H54 (cell line): Measurements from ENCODE around the gene CA10.

Experiments
- DNase-seq: peaks from one replicate; pipeline ENCODE4 v3.0.0; 2011; ENCODE audit warnings: low spot score, mixed read lengths; ENCODE audit not compliant: insufficient read length
- FAIRE-seq: peaks from 3 replicates; lab custom pipeline; 2011; peaks lifted over from hg19 to GRCh38; lab: Jason Lieb, UNC
- POLR2A ChIP-seq: IDR thresholded peaks from 2 replicates; pipeline ENCODE4 v1.6.1; 2011; ENCODE audit warnings: low read depth, mild to moderate bottlenecking, low read length

CA10 gene

GRCh38 chr17:52156576-52157570 lies 1.6 kb downstream of the CA10 start:
- no peak for TF ChIP-seq POLR2A
- no peak for FAIRE-seq

DNA sequence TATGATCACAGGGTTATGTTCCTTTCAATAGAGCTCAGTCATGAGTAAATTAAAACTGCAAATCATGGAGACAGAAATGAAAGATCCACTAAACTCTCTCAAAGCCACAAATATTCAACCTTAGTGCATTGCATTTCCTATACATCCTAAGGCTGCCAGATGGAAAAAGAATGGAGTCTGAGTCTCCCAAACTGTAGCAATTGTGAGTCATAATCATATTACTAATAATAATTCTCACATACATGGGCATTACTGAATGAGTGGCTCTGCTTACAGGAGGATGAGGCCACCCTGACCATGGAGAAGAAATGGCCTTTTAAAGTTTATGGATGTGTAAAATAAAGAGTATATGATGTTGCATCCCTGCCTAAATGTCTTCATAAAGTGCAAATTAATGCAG lies 3.2 kb downstream of the CA10 start:
- FAIRE-seq (no peak), DNase-seq (no peak)
- TF ChIP-seq POLR2A: no peak

More at GRCh38 chr17:52156576-52157570, 1.6 kb downstream of the CA10 start:
- DNase-seq: no peak

- DNase-seq (no peak), FAIRE-seq (no peak)
- TF ChIP-seq POLR2A: no peak
Observed at GRCh38 chr17:52154466-52154865, 4.0 kb downstream of the CA10 start.

GRCh38 chr17:52150935-52151334 lies 7.6 kb downstream of the CA10 start:
- FAIRE-seq (no peak), DNase-seq (no peak)
- no peak for TF ChIP-seq POLR2A

- no peak for FAIRE-seq
- no peak for DNase-seq
- TF ChIP-seq POLR2A: no peak
Observed at GRCh38 chr17:52149626-52150025, 8.9 kb downstream of the CA10 start.

DNA sequence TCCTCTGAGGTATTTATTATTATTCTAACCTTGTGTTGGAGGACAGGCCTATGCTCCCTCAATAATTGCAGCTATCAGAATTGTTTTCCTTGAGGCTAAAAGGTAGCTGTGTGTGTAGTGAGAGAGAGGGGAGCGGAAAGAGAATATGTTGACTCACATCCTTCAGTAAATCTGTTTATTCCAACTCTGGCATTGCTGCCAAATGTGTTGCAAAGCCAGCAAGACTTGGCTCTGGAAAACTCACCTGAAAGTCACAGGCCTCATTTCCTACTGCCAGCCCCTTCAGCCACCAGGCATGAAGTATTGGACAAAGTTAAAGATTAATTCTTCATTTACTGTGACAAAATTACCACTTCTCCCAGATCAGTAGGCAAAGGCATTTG lies 9.6 kb downstream of the CA10 start:
- FAIRE-seq (no peak), DNase-seq (no peak)
- no peak for TF ChIP-seq POLR2A

DNA sequence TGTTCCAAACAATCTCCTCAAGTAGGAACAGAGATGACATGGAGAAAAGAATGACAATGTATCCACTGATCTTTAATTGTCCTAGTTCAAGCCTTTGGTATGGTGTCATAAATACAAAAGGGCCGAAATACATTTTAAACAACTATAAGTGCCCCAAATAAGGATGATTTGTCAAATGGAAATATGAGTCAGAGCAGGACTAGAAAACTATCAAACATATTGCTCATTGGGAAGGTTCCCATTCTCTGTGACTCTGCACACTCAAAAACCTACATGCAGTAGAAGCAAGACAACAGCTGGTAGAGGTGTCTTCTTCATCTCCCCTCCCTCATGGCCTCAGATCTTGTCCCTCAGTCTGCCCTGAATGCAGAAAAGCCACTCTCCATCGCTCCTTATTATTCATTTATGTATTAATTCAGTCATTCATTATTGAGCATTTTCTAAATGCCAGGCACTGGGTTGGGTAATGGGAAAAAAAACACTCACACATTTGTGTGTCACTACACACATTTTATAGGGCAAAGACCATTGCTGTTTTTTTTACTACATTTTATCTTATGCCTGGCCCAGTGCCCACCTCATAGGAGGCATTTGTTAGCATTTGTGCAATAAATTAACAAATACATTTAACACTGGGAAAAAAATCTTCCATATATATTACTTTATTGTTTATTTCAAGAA lies 10.1 kb downstream of the CA10 start:
- FAIRE-seq (no peak), DNase-seq (no peak)
- no peak for TF ChIP-seq POLR2A

DNA sequence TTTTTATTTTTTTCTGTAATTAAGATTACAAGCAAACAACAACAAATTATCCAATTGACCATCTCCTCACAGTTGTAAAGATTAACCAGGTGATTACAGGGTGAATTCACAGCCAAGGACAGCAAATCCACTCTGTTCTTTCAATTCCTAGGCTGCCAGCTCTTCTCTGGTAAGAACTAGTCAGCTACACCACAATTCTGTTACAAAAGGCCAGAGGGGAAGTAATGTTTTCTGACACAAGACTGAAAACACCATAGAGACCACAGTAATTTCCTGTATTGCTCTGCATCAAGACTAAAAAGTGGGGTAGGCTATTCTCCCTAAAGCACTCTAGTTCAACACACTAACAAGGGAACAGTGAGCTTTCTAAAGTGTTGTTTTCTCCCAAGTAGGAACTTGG lies 10.6 kb downstream of the CA10 start:
- FAIRE-seq: no peak
- no peak for TF ChIP-seq POLR2A
- no peak for DNase-seq

- DNase-seq: no peak
- no peak for FAIRE-seq
- no peak for TF ChIP-seq POLR2A
Observed at GRCh38 chr17:52147431-52147830, 11.1 kb downstream of the CA10 start.

DNA sequence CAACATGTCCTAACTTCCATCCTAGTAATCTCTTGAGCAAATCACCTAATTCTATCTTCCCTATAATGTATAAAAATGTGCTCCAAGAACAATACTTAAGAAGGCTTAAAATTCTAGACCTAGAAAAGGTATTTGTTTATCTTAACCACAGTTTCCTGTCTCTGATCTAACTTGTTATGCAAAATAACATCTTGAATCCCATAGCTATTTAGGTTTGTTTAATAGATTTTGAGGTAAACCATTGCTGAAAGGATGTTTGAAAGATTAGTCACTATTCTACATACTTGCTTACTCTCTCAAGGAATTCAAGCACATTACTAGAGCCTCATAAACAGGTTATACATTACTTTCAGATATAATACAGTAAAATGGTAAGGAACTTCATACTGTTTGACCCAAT lies 13.0 kb downstream of the CA10 start:
- FAIRE-seq (no peak), DNase-seq (no peak)
- no peak for TF ChIP-seq POLR2A

- DNase-seq (no peak), FAIRE-seq (no peak)
- no peak for TF ChIP-seq POLR2A
Observed at GRCh38 chr17:52143542-52143941, 15.0 kb downstream of the CA10 start.

DNA sequence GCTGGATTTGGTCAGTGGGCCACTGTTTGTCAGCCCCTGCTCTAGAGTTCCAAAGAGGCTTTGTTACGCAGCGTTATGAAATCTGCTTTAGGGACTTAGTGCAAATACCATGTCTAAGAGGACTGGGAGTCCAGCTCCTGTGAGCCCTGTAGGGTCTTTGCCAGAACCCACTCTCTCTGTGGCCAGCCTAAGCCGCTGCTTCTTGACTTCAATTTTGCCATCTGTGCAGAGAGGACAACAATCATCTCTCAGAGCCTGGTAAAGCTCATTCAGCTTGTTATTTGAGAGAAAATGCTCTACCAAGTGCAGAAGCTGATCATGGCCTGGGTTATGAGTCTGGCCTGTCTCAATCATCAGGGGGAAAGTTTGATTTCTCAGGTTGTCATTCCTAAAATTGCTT lies 17.9 kb downstream of the CA10 start:
- DNase-seq: no peak
- FAIRE-seq: no peak
- no peak for TF ChIP-seq POLR2A

DNA sequence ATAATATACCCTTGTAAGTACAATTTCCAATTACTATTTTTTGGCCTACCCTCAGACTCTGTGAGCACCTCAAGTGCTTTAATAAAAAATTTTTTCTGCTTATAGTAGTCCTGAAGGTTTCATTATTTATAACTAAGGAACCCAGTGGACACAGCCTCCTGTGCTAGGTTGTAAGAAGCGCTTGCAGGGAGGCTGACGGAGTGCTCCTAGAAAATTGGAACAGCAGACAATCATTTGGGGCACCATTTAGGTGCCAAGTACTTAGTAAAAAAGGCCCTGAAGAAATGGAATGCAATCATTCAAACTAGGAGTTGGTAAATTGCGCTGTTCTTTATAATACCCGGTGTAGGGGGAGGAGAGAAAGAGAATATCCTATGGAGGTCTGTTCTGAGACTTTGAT lies 19.8 kb downstream of the CA10 start:
- FAIRE-seq (no peak), DNase-seq (no peak)
- TF ChIP-seq POLR2A: no peak

DNA sequence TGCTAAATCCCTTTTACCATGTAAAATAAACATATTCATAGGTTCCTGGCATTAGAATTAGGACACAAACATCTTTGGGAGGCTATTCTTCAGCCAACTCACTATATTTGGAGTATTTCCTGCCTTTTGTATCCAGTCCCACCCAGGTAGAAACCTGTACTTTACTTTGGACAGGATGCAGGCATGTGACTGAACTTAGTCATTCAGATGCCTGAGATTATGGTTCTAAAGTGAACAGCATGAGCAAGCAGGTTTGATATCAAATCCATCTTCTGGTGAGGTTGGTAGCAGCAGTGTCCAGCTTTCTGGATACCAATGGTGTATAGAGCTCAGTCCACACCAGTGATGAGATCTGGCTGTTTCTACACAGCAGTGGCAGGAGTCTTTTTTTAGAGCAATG lies 20.2 kb downstream of the CA10 start:
- TF ChIP-seq POLR2A: no peak
- DNase-seq (no peak), FAIRE-seq (no peak)
